ENCODE data around the gene IL32.
"Not testable (repeated sequence)": the region's sequence is repeated elsewhere in the genome, so short reads cannot be mapped to it uniquely, and the experiment has no call there.

Gene IL32

GRCh38 chr16:3063625-3064386, 1.6 kb upstream of the IL32 start:
- H3K18ac ChIP-seq (ENCODE audit: low read length), result no peak overlapping the region
- no peak overlapping the region for H3K56ac ChIP-seq (ENCODE audit: low read length)
- DNase-seq, result peak; percentile 56
- no peak overlapping the region for H2BK120ac ChIP-seq (ENCODE audit: low read depth, low read length)
- no peaks in the 10 kb centered on the region for H3K27me3 ChIP-seq (ENCODE audit: insufficient read depth, low read length, poor library complexity)
- no peak overlapping the region for H3K27ac ChIP-seq (ENCODE audit: low read depth, low read length)
- no peak overlapping the region for H3K4ac ChIP-seq (ENCODE audit: low read depth, low read length)
- no peak overlapping the region for H3K4me3 ChIP-seq (ENCODE audit: low read length)
- H2BK15ac ChIP-seq (replicated peaks; ENCODE audit: low read depth), result no peak overlapping the region
- H4K5ac ChIP-seq (ENCODE audit: low read length), result no peak overlapping the region
- H3K79me2 ChIP-seq (ENCODE audit: control insufficient read depth, insufficient read depth, low read length), result no peaks in the 10 kb centered on the region
- no peak overlapping the region for H3K9ac ChIP-seq (ENCODE audit: low read length)
- no peak overlapping the region for H4K8ac ChIP-seq (ENCODE audit: low read depth, low read length)
- H2BK5ac ChIP-seq (ENCODE audit: low read length), result no peak overlapping the region
- WGBS (ENCODE audit: extremely low coverage, insufficient coverage, low lambda C conversion rate), result no CpG with 5 or more reads among the region's 8 CpGs
- H3K23ac ChIP-seq (ENCODE audit: low read length), result no peak overlapping the region
- no peaks in the 10 kb centered on the region for H3K4me1 ChIP-seq (ENCODE audit: control insufficient read depth, low read depth, low read length)
- no peaks in the 10 kb centered on the region for H3K79me1 ChIP-seq (ENCODE audit: low read length)
- no peaks in the 10 kb centered on the region for H3K36me3 ChIP-seq (ENCODE audit: control insufficient read depth, insufficient read depth, low read length)
- no peak overlapping the region for H2AK5ac ChIP-seq (ENCODE audit: low read length)
- no peak overlapping the region for H3K4me2 ChIP-seq (ENCODE audit: low read length)

DNA sequence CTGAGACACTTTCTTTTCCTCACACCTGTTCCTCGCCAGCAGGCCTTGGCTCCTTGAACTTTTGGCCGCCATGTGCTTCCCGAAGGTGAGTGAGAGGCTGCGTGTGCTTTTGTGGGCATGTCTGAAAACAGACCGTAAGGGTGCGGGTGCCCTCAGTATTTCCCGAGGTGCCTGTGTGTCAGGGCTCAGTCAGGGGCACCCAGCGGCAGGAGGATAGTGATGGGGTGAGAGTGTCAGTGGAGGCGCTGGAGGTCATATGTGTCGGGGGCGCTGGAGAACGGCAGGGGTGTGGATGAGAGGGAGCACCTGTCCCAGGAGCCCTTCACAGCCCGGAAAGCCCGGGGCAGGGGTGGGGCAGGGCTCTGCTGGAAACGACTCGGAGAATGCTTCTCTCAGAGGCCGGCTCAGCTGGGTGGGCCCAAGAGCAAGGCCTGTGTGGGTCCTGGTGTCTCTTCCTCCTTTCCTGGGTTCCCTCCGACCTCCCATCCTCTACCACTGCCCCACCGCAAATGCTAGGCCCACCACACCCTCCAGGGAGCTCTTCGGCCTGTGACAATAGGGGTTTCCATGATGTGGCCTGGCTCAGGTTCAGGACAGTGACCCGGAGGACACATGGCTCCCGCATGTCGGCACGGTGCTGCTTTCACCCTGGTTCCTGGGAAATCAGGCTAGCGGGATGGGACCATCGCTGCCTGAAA, 451 bp downstream of the IL32 start:
- Histone ChIP-seq H3K18ac (ENCODE audit: low read length) (no peak overlapping the region), H3K27ac (ENCODE audit: low read depth, low read length) (no peak overlapping the region), H3K23ac (ENCODE audit: low read length) (no peak overlapping the region), H2BK15ac (replicated peaks; ENCODE audit: low read depth) (no peak overlapping the region), H2AK5ac (ENCODE audit: low read length) (no peak overlapping the region), H3K79me1 (ENCODE audit: low read length) (no peaks in the 10 kb centered on the region), H3K56ac (ENCODE audit: low read length) (no peak overlapping the region), H4K8ac (ENCODE audit: low read depth, low read length) (no peak overlapping the region), H3K4me1 (ENCODE audit: control insufficient read depth, low read depth, low read length) (no peaks in the 10 kb centered on the region), H3K4me2 (ENCODE audit: low read length) (no peak overlapping the region), H3K4me3 (ENCODE audit: low read length) (no peak overlapping the region), H3K27me3 (ENCODE audit: insufficient read depth, low read length, poor library complexity) (no peaks in the 10 kb centered on the region), H4K5ac (ENCODE audit: low read length) (no peak overlapping the region), H3K79me2 (ENCODE audit: control insufficient read depth, insufficient read depth, low read length) (no peaks in the 10 kb centered on the region), H3K4ac (ENCODE audit: low read depth, low read length) (no peak overlapping the region), H3K9ac (ENCODE audit: low read length) (no peak overlapping the region), H2BK120ac (ENCODE audit: low read depth, low read length) (no peak overlapping the region), H2BK5ac (ENCODE audit: low read length) (no peak overlapping the region), H3K36me3 (ENCODE audit: control insufficient read depth, insufficient read depth, low read length) (no peaks in the 10 kb centered on the region)
- WGBS (ENCODE audit: extremely low coverage, insufficient coverage, low lambda C conversion rate), result no CpG with 5 or more reads among the region's 26 CpGs
- no peak for DNase-seq

DNA sequence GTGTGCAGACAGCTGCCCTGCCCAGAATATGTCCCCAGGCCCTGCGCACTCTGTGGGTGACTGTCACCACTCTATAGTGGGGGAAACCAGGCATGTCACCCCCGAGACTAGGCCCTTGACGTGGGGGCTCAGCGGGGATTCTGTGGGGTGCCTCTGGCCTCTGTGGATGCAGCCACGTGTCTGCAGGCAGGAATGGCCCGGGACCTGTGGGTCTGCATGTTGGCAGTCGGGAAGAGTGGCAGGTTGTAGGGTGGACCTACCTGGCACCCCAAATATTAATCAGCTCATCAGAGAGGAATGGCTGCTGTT, 954 bp downstream of the IL32 start:
- Histone ChIP-seq H2BK15ac (replicated peaks; ENCODE audit: low read depth) (no peak overlapping the region), H3K79me1 (ENCODE audit: low read length) (no peaks in the 10 kb centered on the region), H3K4ac (ENCODE audit: low read depth, low read length) (no peak overlapping the region), H2BK120ac (ENCODE audit: low read depth, low read length) (no peak overlapping the region), H3K4me2 (ENCODE audit: low read length) (no peak overlapping the region), H3K18ac (ENCODE audit: low read length) (no peak overlapping the region), H3K27ac (ENCODE audit: low read depth, low read length) (no peak overlapping the region), H3K56ac (ENCODE audit: low read length) (no peak overlapping the region), H3K23ac (ENCODE audit: low read length) (no peak overlapping the region), H3K79me2 (ENCODE audit: control insufficient read depth, insufficient read depth, low read length) (no peaks in the 10 kb centered on the region), H4K8ac (ENCODE audit: low read depth, low read length) (no peak overlapping the region), H3K9ac (ENCODE audit: low read length) (no peak overlapping the region), H3K27me3 (ENCODE audit: insufficient read depth, low read length, poor library complexity) (no peaks in the 10 kb centered on the region), H3K4me3 (ENCODE audit: low read length) (no peak overlapping the region), H3K4me1 (ENCODE audit: control insufficient read depth, low read depth, low read length) (no peaks in the 10 kb centered on the region), H2AK5ac (ENCODE audit: low read length) (no peak overlapping the region), H3K36me3 (ENCODE audit: control insufficient read depth, insufficient read depth, low read length) (no peaks in the 10 kb centered on the region), H2BK5ac (ENCODE audit: low read length) (no peak overlapping the region), H4K5ac (ENCODE audit: low read length) (no peak overlapping the region)
- no CpG with 5 or more reads among the region's 7 CpGs for WGBS (ENCODE audit: extremely low coverage, insufficient coverage, low lambda C conversion rate)
- no peak for DNase-seq

DNA sequence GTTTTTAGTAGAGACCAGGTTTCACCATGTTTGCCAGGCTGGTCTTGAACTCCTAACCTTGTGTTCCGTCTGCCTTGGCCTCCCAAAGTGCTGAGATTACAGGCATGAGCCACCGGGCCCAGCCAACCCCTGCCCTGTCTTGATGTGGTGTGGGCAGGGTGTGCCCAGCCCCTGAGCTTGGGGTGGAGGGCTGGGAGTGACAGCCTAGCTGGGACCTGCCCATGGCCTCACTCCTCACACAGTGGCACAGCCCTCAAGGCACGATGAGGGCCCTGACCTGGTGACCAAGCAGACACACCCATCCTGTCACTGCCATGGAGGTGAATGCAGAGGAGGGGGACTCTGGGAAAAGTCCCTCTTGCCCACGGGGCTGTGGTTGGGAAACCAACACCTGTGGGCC, 3.0 kb downstream of the IL32 start:
- no peak overlapping the region for H2BK120ac ChIP-seq (ENCODE audit: low read depth, low read length)
- no peaks in the 10 kb centered on the region for H3K27me3 ChIP-seq (ENCODE audit: insufficient read depth, low read length, poor library complexity)
- H3K27ac ChIP-seq (ENCODE audit: low read depth, low read length), result no peak overlapping the region
- no peak overlapping the region for H4K5ac ChIP-seq (ENCODE audit: low read length)
- H2BK15ac ChIP-seq (replicated peaks; ENCODE audit: low read depth), result no peak overlapping the region
- no peaks in the 10 kb centered on the region for H3K79me1 ChIP-seq (ENCODE audit: low read length)
- no peak overlapping the region for H3K18ac ChIP-seq (ENCODE audit: low read length)
- no peak overlapping the region for H3K56ac ChIP-seq (ENCODE audit: low read length)
- no peak overlapping the region for H3K23ac ChIP-seq (ENCODE audit: low read length)
- H3K4me2 ChIP-seq (ENCODE audit: low read length), result no peak overlapping the region
- no peak overlapping the region for H3K9ac ChIP-seq (ENCODE audit: low read length)
- no peak overlapping the region for H4K8ac ChIP-seq (ENCODE audit: low read depth, low read length)
- H2AK5ac ChIP-seq (ENCODE audit: low read length), result no peak overlapping the region
- no CpG with 5 or more reads among the region's 4 CpGs for WGBS (ENCODE audit: extremely low coverage, insufficient coverage, low lambda C conversion rate)
- H3K4me3 ChIP-seq (ENCODE audit: low read length), result no peak overlapping the region
- H3K4ac ChIP-seq (ENCODE audit: low read depth, low read length), result no peak overlapping the region
- H2BK5ac ChIP-seq (ENCODE audit: low read length), result no peak overlapping the region
- H3K79me2 ChIP-seq (ENCODE audit: control insufficient read depth, insufficient read depth, low read length), result no peaks in the 10 kb centered on the region
- H3K36me3 ChIP-seq (ENCODE audit: control insufficient read depth, insufficient read depth, low read length), result no peaks in the 10 kb centered on the region
- DNase-seq, result no peak
- H3K4me1 ChIP-seq (ENCODE audit: control insufficient read depth, low read depth, low read length), result no peaks in the 10 kb centered on the region

DNA sequence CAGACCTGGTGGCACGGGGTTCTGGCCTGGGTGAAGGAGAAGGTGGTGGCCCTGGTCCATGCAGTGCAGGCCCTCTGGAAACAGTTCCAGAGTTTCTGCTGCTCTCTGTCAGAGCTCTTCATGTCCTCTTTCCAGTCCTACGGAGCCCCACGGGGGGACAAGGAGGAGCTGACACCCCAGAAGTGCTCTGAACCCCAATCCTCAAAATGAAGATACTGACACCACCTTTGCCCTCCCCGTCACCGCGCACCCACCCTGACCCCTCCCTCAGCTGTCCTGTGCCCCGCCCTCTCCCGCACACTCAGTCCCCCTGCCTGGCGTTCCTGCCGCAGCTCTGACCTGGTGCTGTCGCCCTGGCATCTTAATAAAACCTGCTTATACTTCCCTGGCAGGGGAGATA, 3.7 kb downstream of the IL32 start:
- not testable (repeated sequence) for H3K79me2 ChIP-seq (ENCODE audit: control insufficient read depth, insufficient read depth, low read length); H4K5ac ChIP-seq (ENCODE audit: low read length)
- WGBS (ENCODE audit: extremely low coverage, insufficient coverage, low lambda C conversion rate), result no CpG with 5 or more reads among the region's 11 CpGs

More for the DNA sequence above, 3.7 kb downstream of the IL32 start:
- not testable (repeated sequence) for H3K27ac ChIP-seq (ENCODE audit: low read depth, low read length); H2BK120ac ChIP-seq (ENCODE audit: low read depth, low read length); H3K79me1 ChIP-seq (ENCODE audit: low read length); H3K4me1 ChIP-seq (ENCODE audit: control insufficient read depth, low read depth, low read length); DNase-seq; H2BK15ac ChIP-seq (replicated peaks; ENCODE audit: low read depth); H3K4ac ChIP-seq (ENCODE audit: low read depth, low read length); H3K4me2 ChIP-seq (ENCODE audit: low read length); H3K4me3 ChIP-seq (ENCODE audit: low read length); H3K36me3 ChIP-seq (ENCODE audit: control insufficient read depth, insufficient read depth, low read length); H3K9ac ChIP-seq (ENCODE audit: low read length); H2AK5ac ChIP-seq (ENCODE audit: low read length); H3K23ac ChIP-seq (ENCODE audit: low read length); H3K56ac ChIP-seq (ENCODE audit: low read length); H3K27me3 ChIP-seq (ENCODE audit: insufficient read depth, low read length, poor library complexity); H4K8ac ChIP-seq (ENCODE audit: low read depth, low read length); H3K18ac ChIP-seq (ENCODE audit: low read length); H2BK5ac ChIP-seq (ENCODE audit: low read length)

Data from mesendoderm (in vitro differentiated cells).